ENCODE measurements around the gene ZC3H12D.
A peak's percentile ranks its signal among the peaks of the same experiment; 100 is the strongest.
"Not testable (repeated sequence)": the region's sequence is repeated elsewhere in the genome, so short reads cannot be mapped to it uniquely, and the experiment has no call there.

The ZC3H12D gene

GRCh38 chr6:149484733-149485700 lies at the start of gene ZC3H12D:
TSS of gene ZC3H12D (minus strand) at chr6:149485014. CDS start at chr6:149474543, 10,471 bp downstream.
- peak; percentile 82 for DNase-seq

- DNase-seq, result no peak
Observed at GRCh38 chr6:149529650-149530049, 44.8 kb upstream of the ZC3H12D start.

- DNase-seq, result no peak
Observed at GRCh38 chr6:149515494-149515893, 30.7 kb upstream of the ZC3H12D start.

GRCh38 chr6:149513915-149514314 lies 29.1 kb upstream of the ZC3H12D start:
- DNase-seq, result no peak

- DNase-seq, result no peak
Observed at GRCh38 chr6:149510793-149511512, 26.1 kb upstream of the ZC3H12D start.

- peak; percentile 32 for DNase-seq
Observed at GRCh38 chr6:149508485-149508884, 23.7 kb upstream of the ZC3H12D start.

- no peak for DNase-seq
Observed at GRCh38 chr6:149503872-149504271, 19.1 kb upstream of the ZC3H12D start.

GRCh38 chr6:149503276-149503675 lies 18.5 kb upstream of the ZC3H12D start:
- DNase-seq, result no peak

- DNase-seq, result no peak
Observed at GRCh38 chr6:149501768-149502167, 17.0 kb upstream of the ZC3H12D start.

- no peak for DNase-seq
Observed at GRCh38 chr6:149501201-149501600, 16.4 kb upstream of the ZC3H12D start.

- no peak for DNase-seq
Observed at GRCh38 chr6:149500096-149500495, 15.3 kb upstream of the ZC3H12D start.

- no peak for DNase-seq
Observed at GRCh38 chr6:149499066-149499465, 14.3 kb upstream of the ZC3H12D start.

- DNase-seq, result no peak
Observed at GRCh38 chr6:149497365-149497764, 12.6 kb upstream of the ZC3H12D start.

GRCh38 chr6:149496597-149496996 lies 11.8 kb upstream of the ZC3H12D start:
- not testable (repeated sequence) for DNase-seq

- peak; percentile 39 for DNase-seq
Observed at GRCh38 chr6:149495349-149496016, 10.7 kb upstream of the ZC3H12D start.

GRCh38 chr6:149494810-149495209 lies 10.0 kb upstream of the ZC3H12D start:
- DNase-seq, result peak; percentile 55

GRCh38 chr6:149493761-149494320 lies 9.0 kb upstream of the ZC3H12D start:
- DNase-seq, result no peak

GRCh38 chr6:149492798-149493343 lies 8.1 kb upstream of the ZC3H12D start:
- no peak for DNase-seq

- DNase-seq, result no peak
Observed at GRCh38 chr6:149489967-149490366, 5.2 kb upstream of the ZC3H12D start.

GRCh38 chr6:149488815-149489214 lies 4.0 kb upstream of the ZC3H12D start:
- no peak for DNase-seq

GRCh38 chr6:149487316-149487715 lies 2.5 kb upstream of the ZC3H12D start:
- DNase-seq, result no peak

GRCh38 chr6:149483849-149484655 lies 762 bp downstream of the ZC3H12D start:
- DNase-seq, result no peak

Measured in activated CD4-positive, alpha-beta T cell treated with anti-CD3 and anti-CD28 coated beads, Interleukin-2, amount 50 U/mL, for 1 hour (primary cell).